CD4-positive, alpha-beta T cell (primary cell): ENCODE measurements around the gene DNAH7. TPM values are rescaled to one million over a fixed set of nuclear protein-coding genes. Genes with fewer than 3 reads are reported as not detected.

ENCODE experiments used
- ATAC-seq: fragments of 200-7000 bp; cut with Tn5 transposase; one replicate; pipeline ENCODE4 v1.10.0; 2022; ENCODE audit warnings: mild to moderate bottlenecking; ENCODE audit not compliant: poor library complexity
- CTCF ChIA-PET: fragments of 350-600 bp; sonication (Branson Sonifier 250); formaldehyde crosslinking; loops from one replicate; lab custom pipeline; 2021; ENCODE audit warnings: antibody characterized with exemption, inconsistent platforms; lab: Charles Lee
- POLR2A ChIA-PET: fragments of 350-600 bp; sonication (Branson Sonifier 250); formaldehyde crosslinking; loops from one replicate; lab custom pipeline; 2021; ENCODE audit warnings: antibody characterized with exemption, inconsistent platforms; lab: Charles Lee
- DNase-seq, 14 experiments: peaks; one replicate each; pipeline ENCODE4 v3.0.0-alpha.2; 2013 to 2020; ENCODE audit warnings: mixed read lengths in 2 of 14
- H3K27ac ChIP-seq, 2 donors: one replicate each; pipeline versions ENCODE4 v1.5.1 to v1.7.0; 2013; ENCODE audit warnings: low read length in 2 of 2, low read depth in 1 of 2, mild to moderate bottlenecking in 1 of 2
- H3K27me3 ChIP-seq, 2 experiments: 1 replicate in 1 of 2; 2 replicates in 1 of 2; pipeline versions ENCODE4 v1.6.1 to v1.7.0; 2013; ENCODE audit warnings: low read length in 2 of 2, control low read depth in 1 of 2, mild to moderate bottlenecking in 1 of 2, moderate library complexity in 1 of 2; ENCODE audit not compliant: insufficient read depth in 2 of 2, control insufficient read depth in 1 of 2
- H3K36me3 ChIP-seq: one replicate; pipeline ENCODE4 v1.6.1; 2013; ENCODE audit warnings: low read length, control low read depth; ENCODE audit not compliant: insufficient read depth
- H3K4me1 ChIP-seq: one replicate; pipeline ENCODE4 v1.6.1; 2013; ENCODE audit warnings: low read length, control low read depth; ENCODE audit not compliant: insufficient read depth
- H3K4me3 ChIP-seq: one replicate; pipeline ENCODE4 v1.5.1; 2013; ENCODE audit warnings: mild to moderate bottlenecking, low read length, moderate library complexity
- H3K9me3 ChIP-seq, 2 experiments: 1 replicate in 1 of 2; 2 replicates in 1 of 2; pipeline versions ENCODE4 v1.6.1 to v1.7.0; 2013; ENCODE audit warnings: low read length in 2 of 2, mild to moderate bottlenecking in 2 of 2, control low read depth in 1 of 2, moderate library complexity in 1 of 2; ENCODE audit not compliant: control insufficient read depth in 1 of 2, insufficient read depth in 1 of 2
- H3K27ac Mint-ChIP-seq: one replicate; pipeline ENCODE4 v1.8.0; 2020; ENCODE audit warnings: mixed read lengths
- H3K27me3 Mint-ChIP-seq: one replicate; pipeline ENCODE4 v1.8.0; 2021; ENCODE audit warnings: mixed read lengths
- H3K36me3 Mint-ChIP-seq: one replicate; pipeline ENCODE4 v1.8.0; 2021; ENCODE audit warnings: low read depth, mixed read lengths
- H3K4me1 Mint-ChIP-seq: one replicate; pipeline ENCODE4 v1.8.0; 2021; ENCODE audit warnings: low read depth, mixed read lengths
- H3K4me3 Mint-ChIP-seq: one replicate; pipeline ENCODE4 v1.8.0; 2020; ENCODE audit warnings: mild to moderate bottlenecking, mixed read lengths
- H3K9me3 Mint-ChIP-seq: one replicate; pipeline ENCODE4 v1.8.0; 2020; ENCODE audit warnings: mixed read lengths
- CTCF ChIP-seq: fragments of 200-600 bp; IDR thresholded peaks from one replicate; pipeline ENCODE4 v1.8.0; 2022; ENCODE audit warnings: antibody characterized with exemption, mild to moderate bottlenecking
- intact Hi-C, 2 experiments: fragments of 100-400 bp; cut with DNase I in 1 of 2; cut with micrococcal nuclease in 1 of 2; formaldehyde crosslinking; loops; one replicate each; pipeline versions ENCODE4 v1.15.1 to v1.9.0; 2023 to 2025; cut with DNase I, micrococcal nuclease
- total RNA-seq, 174 experiments: library from RNA in 2 of 174; stranded (reverse) in 2 of 174; gene quantifications; one replicate each; pipeline ENCODE4 v1.2.3 and lab custom pipeline; 2021 to 2026

Gene DNAH7
- total RNA-seq, 2 experiments from 2014 or later: not detected

DNA sequence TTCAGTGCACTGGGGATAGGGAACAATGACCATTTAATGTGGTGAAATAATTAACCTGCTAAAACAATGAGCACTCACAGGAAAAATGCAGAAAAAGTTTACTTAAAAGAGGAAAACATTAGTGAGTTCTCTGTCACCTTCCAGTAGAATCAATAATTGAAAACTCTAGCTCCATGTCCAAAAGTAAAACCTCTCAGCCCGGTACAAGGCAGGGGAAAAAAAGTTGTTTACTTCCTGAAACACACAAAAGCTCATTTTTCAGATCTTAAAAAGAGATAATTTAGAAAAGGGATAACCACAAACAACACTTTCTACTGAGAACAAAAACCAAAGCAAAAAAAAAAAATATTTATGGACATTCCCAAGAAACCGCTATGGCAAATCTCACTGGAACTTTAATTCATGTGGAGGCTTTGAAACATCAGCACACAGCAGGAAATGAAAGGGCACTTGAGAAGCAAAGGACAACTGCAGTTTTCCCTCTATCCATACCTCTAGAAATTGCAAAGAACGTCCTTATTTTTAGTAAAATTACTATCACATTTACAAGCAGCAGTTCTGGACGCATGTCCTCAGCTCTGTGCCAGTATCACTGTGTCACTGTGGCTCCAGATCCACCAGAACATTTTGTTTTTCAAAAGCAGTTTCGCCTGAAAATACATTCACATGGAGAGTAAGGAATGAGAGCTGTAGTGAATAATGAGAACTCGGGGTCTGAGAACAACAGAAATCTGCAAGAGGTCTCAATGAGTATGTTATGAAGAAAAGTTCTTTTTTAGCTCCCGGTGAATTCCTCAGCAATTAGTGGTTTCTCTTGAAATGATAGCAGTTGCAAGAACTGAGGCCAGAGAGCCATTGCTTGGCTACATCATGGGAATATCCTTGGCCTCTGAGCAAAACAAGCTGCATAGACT lies 44.7 kb upstream of the DNAH7 start:
- Mint-ChIP-seq H3K27ac (no peak overlapping the region), H3K36me3 (no peaks in the 10 kb centered on the region), H3K4me1 (peaks cover 22% of the 10 kb centered on the region), H3K4me3 (peak overlapping the region; percentile 42), H3K9me3 (peaks cover under 1% of the 10 kb centered on the region), H3K27me3 (no peaks in the 10 kb centered on the region)
- no peaks in the 10 kb centered on the region for H3K27me3 ChIP-seq
- H3K4me3 ChIP-seq: no peak overlapping the region
- CTCF ChIA-PET: interaction anchor here (0.6 to 1.4 kb wide), 2 partner anchors 27 to 33 kb away, joined by 3 read pairs; no protein-coding TSS in a partner anchor
- H3K4me1 ChIP-seq: peaks cover 6% of the 10 kb centered on the region
- DNase-seq (no peak), ATAC-seq (no peak)
- H3K36me3 ChIP-seq: no peaks in the 10 kb centered on the region
- intact Hi-C loops: no loop called here
- H3K9me3 ChIP-seq: no peaks in the 10 kb centered on the region
- H3K27ac ChIP-seq: no peak overlapping the region
- POLR2A ChIA-PET: interaction anchor here (0.6 to 0.7 kb wide), 2 partner anchors 29 to 57 kb away, joined by 3 to 5 read pairs; no protein-coding TSS in a partner anchor
- TF ChIP-seq CTCF: no peak

- ChIA-PET POLR2A (interaction anchor here (0.7 kb wide), 1 partner anchor 50 kb away, joined by 3 read pairs; no protein-coding TSS in a partner anchor), CTCF (interaction anchor here (1.4 kb wide), 1 partner anchor 34 kb away, joined by 3 read pairs; no protein-coding TSS in a partner anchor)
- Mint-ChIP-seq H3K4me3 (no peak overlapping the region), H3K36me3 (no peaks in the 10 kb centered on the region), H3K4me1 (peaks cover 22% of the 10 kb centered on the region), H3K27ac (no peak overlapping the region), H3K9me3 (no peaks in the 10 kb centered on the region), H3K27me3 (no peaks in the 10 kb centered on the region)
- DNase-seq: no peak
- Histone ChIP-seq H3K4me3 (no peak overlapping the region), H3K27ac (no peak overlapping the region), H3K4me1 (peaks cover 6% of the 10 kb centered on the region), H3K27me3 (no peaks in the 10 kb centered on the region), H3K9me3 (no peaks in the 10 kb centered on the region), H3K36me3 (no peaks in the 10 kb centered on the region)
- intact Hi-C loops: no loop called here
- TF ChIP-seq CTCF: no peak
- ATAC-seq: no peak
These were observed 43.9 kb upstream of the DNAH7 start for GRCh38 chr2:196112418-196113034.

DNA sequence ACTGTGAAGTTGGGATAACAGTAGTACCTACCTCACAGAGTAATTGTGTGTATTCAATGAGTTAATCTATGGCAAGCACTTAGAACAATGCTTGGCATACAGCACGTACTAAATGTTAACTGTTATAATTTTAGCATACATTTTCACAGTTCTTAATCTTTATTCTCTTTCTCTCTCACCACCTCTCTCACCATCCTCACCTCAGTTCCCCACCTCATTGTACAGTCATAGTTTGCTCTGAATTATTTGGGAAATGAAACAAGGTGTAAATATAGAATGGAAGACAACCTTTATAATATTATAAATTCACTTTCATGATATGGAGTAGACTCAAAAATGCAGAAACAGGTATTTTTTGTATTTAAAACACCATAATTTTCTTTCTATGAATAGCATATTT lies 40.0 kb upstream of the DNAH7 start:
- Histone ChIP-seq H3K27ac (no peak overlapping the region), H3K4me3 (no peak overlapping the region), H3K27me3 (no peaks in the 10 kb centered on the region), H3K9me3 (peaks cover 0 to 4% of the 10 kb centered on the region in 2 experiments), H3K4me1 (peaks cover 3% of the 10 kb centered on the region), H3K36me3 (no peaks in the 10 kb centered on the region)
- ChIA-PET POLR2A (no interaction called here), CTCF (no interaction called here)
- H3K27me3 Mint-ChIP-seq: no peaks in the 10 kb centered on the region
- H3K36me3 Mint-ChIP-seq: no peaks in the 10 kb centered on the region
- intact Hi-C loops: no loop called here
- peaks cover 34% of the 10 kb centered on the region for H3K4me1 Mint-ChIP-seq
- no peak for ATAC-seq
- DNase-seq: no peak
- H3K4me3 Mint-ChIP-seq: no peak overlapping the region
- H3K9me3 Mint-ChIP-seq: no peaks in the 10 kb centered on the region
- no peak for TF ChIP-seq CTCF
- no peak overlapping the region for H3K27ac Mint-ChIP-seq
